ENCODE measurements around the gene HMGCS1. TPM values are rescaled to one million over a fixed set of nuclear protein-coding genes. Genes with fewer than 3 reads are reported as not detected.

The HMGCS1 gene
- total and polyA plus RNA-seq, 12 donors, result 15.4 to 1,290 (median 39.4) TPM

GRCh38 chr5:43348207-43348606 lies 35.0 kb upstream of the HMGCS1 start:
- intact Hi-C loops (cut with DNase I), result no loop called here
- no peak for DNase-seq
- Histone ChIP-seq H3K4me3 (no peak overlapping the region), H3K36me3 (replicated peaks in 1 of 2) (no peaks in the 10 kb centered on the region), H3K27ac (no peak overlapping the region), H3K4me1 (replicated peaks in 1 of 2) (no peaks in the 10 kb centered on the region), H3K9me3 (replicated peaks in 1 of 3) (no peaks in the 10 kb centered on the region), H3K27me3 (no peaks in the 10 kb centered on the region)
- WGBS, 4 donors, result 79 to 96% (median 90%) methylated on average over 4 of the region's 4 CpGs
- TF ChIP-seq CTCF (IDR thresholded peaks at IDR 0.05) (no peak), POLR2A (IDR thresholded peaks at IDR 0.05) (no peak)

- no peaks in the 10 kb centered on the region for H3K36me3 ChIP-seq (replicated peaks in 1 of 2)
- DNase-seq, result no peak
- no peak overlapping the region for H3K27ac ChIP-seq
- 61 to 73% (median 70%) methylated on average over 1 of the region's 1 CpG for WGBS, 4 donors
- no peaks in the 10 kb centered on the region for H3K9me3 ChIP-seq (replicated peaks in 1 of 3)
- intact Hi-C loops (cut with DNase I), result no loop called here
- no peaks in the 10 kb centered on the region for H3K27me3 ChIP-seq
- H3K4me3 ChIP-seq, result no peak overlapping the region
- H3K4me1 ChIP-seq (replicated peaks in 1 of 2), result no peaks in the 10 kb centered on the region
- no peak for TF ChIP-seq POLR2A (IDR thresholded peaks at IDR 0.05)
- no peak for TF ChIP-seq CTCF (IDR thresholded peaks at IDR 0.05)
These were observed 25.6 kb upstream of the HMGCS1 start for GRCh38 chr5:43338862-43339261.

- Histone ChIP-seq H3K9me3 (replicated peaks in 1 of 3) (no peaks in the 10 kb centered on the region), H3K36me3 (replicated peaks in 1 of 2) (no peaks in the 10 kb centered on the region), H3K4me3 (no peak overlapping the region), H3K4me1 (replicated peaks in 1 of 2) (no peaks in the 10 kb centered on the region), H3K27me3 (no peaks in the 10 kb centered on the region), H3K27ac (no peak overlapping the region)
- WGBS, 4 donors, result 69 to 77% (median 74%) methylated on average over 2 of the region's 2 CpGs
- no peak for DNase-seq
- TF ChIP-seq POLR2A (IDR thresholded peaks at IDR 0.05) (no peak), CTCF (IDR thresholded peaks at IDR 0.05) (no peak)
- intact Hi-C loops (cut with DNase I), result no loop called here
These were observed 22.9 kb upstream of the HMGCS1 start for GRCh38 chr5:43336159-43336558.

- DNase-seq, result no peak
- Histone ChIP-seq H3K4me3 (no peak overlapping the region), H3K9me3 (replicated peaks in 1 of 3) (no peaks in the 10 kb centered on the region), H3K27ac (no peak overlapping the region), H3K36me3 (replicated peaks in 1 of 2) (no peaks in the 10 kb centered on the region), H3K4me1 (replicated peaks in 1 of 2) (no peaks in the 10 kb centered on the region), H3K27me3 (no peaks in the 10 kb centered on the region)
- 63 to 78% (median 74%) methylated on average over 4 of the region's 4 CpGs for whole genome bisulfite sequencing, 4 donors
- TF ChIP-seq POLR2A (IDR thresholded peaks at IDR 0.05) (no peak), CTCF (IDR thresholded peaks at IDR 0.05) (no peak)
- intact Hi-C loops (cut with DNase I), result no loop called here
These were observed 22.5 kb upstream of the HMGCS1 start for GRCh38 chr5:43335681-43336080.

Data from adrenal gland (tissue), 12 donors.